ENCODE results near the gene STEAP4. TPM values are rescaled to one million over a fixed set of nuclear protein-coding genes. Genes with fewer than 3 reads are reported as not detected.

The STEAP4 gene
- polyA plus RNA-seq, 2 donors, result 3.7 to 6.2 TPM

GRCh38 chr7:88230646-88231045 is 76.0 kb downstream of the STEAP4 start:
- no peaks in the 10 kb centered on the region for H3K9me3 ChIP-seq (ENCODE audit: control insufficient read depth in 2 of 2, insufficient read depth in 1 of 2, low read depth in 1 of 2, low read length in 1 of 2)
- H3K4me3 ChIP-seq (ENCODE audit: low read depth in 1 of 2, low read length in 2 of 2), result no peak overlapping the region
- H3K27ac ChIP-seq (ENCODE audit: low read depth in 2 of 2, low read length in 1 of 2), result no peak overlapping the region
- H3K4me1 ChIP-seq (ENCODE audit: control insufficient read depth in 2 of 2, insufficient read depth in 2 of 2, low read length in 1 of 2), result no peaks in the 10 kb centered on the region
- no peaks in the 10 kb centered on the region for H3K27me3 ChIP-seq (ENCODE audit: control insufficient read depth in 1 of 2, insufficient read depth in 2 of 2, low read length in 2 of 2)
- no peaks in the 10 kb centered on the region for H3K36me3 ChIP-seq (ENCODE audit: control insufficient read depth in 2 of 2, insufficient read depth in 2 of 2, low read length in 1 of 2)
- WGBS, 2 donors, result 83 to 87% methylated on average over 5 of the region's 5 CpGs

GRCh38 chr7:88229302-88229995 is 77.2 kb downstream of the STEAP4 start:
- no peak overlapping the region for H3K27ac ChIP-seq (ENCODE audit: low read depth in 2 of 2, low read length in 1 of 2)
- no peak overlapping the region for H3K4me3 ChIP-seq (ENCODE audit: low read depth in 1 of 2, low read length in 2 of 2)
- no peaks in the 10 kb centered on the region for H3K36me3 ChIP-seq (ENCODE audit: control insufficient read depth in 2 of 2, insufficient read depth in 2 of 2, low read length in 1 of 2)
- no peaks in the 10 kb centered on the region for H3K9me3 ChIP-seq (ENCODE audit: control insufficient read depth in 2 of 2, insufficient read depth in 1 of 2, low read depth in 1 of 2, low read length in 1 of 2)
- 94% methylated on average over 4 of the region's 4 CpGs for WGBS, 2 donors
- no peaks in the 10 kb centered on the region for H3K27me3 ChIP-seq (ENCODE audit: control insufficient read depth in 1 of 2, insufficient read depth in 2 of 2, low read length in 2 of 2)
- no peaks in the 10 kb centered on the region for H3K4me1 ChIP-seq (ENCODE audit: control insufficient read depth in 2 of 2, insufficient read depth in 2 of 2, low read length in 1 of 2)

DNA sequence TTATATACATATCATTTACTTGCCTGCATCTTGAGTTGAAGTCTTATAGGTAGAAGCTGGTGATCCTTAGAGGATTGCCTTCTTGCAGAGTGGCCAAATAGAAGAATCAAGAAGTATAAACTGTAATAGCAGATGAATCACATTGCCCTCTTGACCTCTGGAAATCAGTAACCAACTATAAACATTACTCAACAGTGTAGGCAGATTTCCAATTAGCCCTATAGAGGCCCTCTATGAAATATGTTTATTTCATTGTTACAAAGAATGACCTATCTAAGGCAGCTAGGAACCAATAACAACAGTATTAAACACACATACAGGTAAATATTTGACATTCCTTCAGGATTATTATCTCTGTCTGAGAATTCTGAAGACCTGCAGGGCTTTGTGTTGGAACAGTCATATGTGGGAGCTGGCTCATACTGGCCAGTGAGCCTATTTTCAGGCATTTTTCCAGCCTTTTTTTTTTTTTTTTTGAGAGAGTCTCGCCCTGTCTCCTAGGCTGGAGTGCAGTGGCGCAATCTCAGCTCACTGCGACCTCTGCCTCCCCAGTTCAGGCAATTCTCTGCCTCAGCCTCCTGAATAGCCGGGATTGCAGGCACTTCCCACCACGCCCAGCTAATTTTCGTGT is 79.7 kb downstream of the STEAP4 start:
- WGBS, 2 donors, result 60 to 61% methylated on average over 6 of the region's 6 CpGs
- H3K27ac ChIP-seq (ENCODE audit: low read depth in 2 of 2, low read length in 1 of 2), result no peak overlapping the region
- no peak overlapping the region for H3K4me3 ChIP-seq (ENCODE audit: low read depth in 1 of 2, low read length in 2 of 2)
- H3K9me3 ChIP-seq (ENCODE audit: control insufficient read depth in 2 of 2, insufficient read depth in 1 of 2, low read depth in 1 of 2, low read length in 1 of 2), result no peaks in the 10 kb centered on the region
- H3K36me3 ChIP-seq (ENCODE audit: control insufficient read depth in 2 of 2, insufficient read depth in 2 of 2, low read length in 1 of 2), result no peaks in the 10 kb centered on the region
- H3K27me3 ChIP-seq (ENCODE audit: control insufficient read depth in 1 of 2, insufficient read depth in 2 of 2, low read length in 2 of 2), result no peaks in the 10 kb centered on the region
- no peaks in the 10 kb centered on the region for H3K4me1 ChIP-seq (ENCODE audit: control insufficient read depth in 2 of 2, insufficient read depth in 2 of 2, low read length in 1 of 2)

- no peaks in the 10 kb centered on the region for H3K36me3 ChIP-seq (ENCODE audit: control insufficient read depth in 2 of 2, insufficient read depth in 2 of 2, low read length in 1 of 2)
- 70 to 91% methylated on average over 4 of the region's 4 CpGs for WGBS, 2 donors
- no peak overlapping the region for H3K27ac ChIP-seq (ENCODE audit: low read depth in 2 of 2, low read length in 1 of 2)
- no peaks in the 10 kb centered on the region for H3K4me1 ChIP-seq (ENCODE audit: control insufficient read depth in 2 of 2, insufficient read depth in 2 of 2, low read length in 1 of 2)
- no peaks in the 10 kb centered on the region for H3K9me3 ChIP-seq (ENCODE audit: control insufficient read depth in 2 of 2, insufficient read depth in 1 of 2, low read depth in 1 of 2, low read length in 1 of 2)
- H3K4me3 ChIP-seq (ENCODE audit: low read depth in 1 of 2, low read length in 2 of 2), result no peak overlapping the region
- H3K27me3 ChIP-seq (ENCODE audit: control insufficient read depth in 1 of 2, insufficient read depth in 2 of 2, low read length in 2 of 2), result no peaks in the 10 kb centered on the region
Measured at GRCh38 chr7:88226201-88226600, 80.5 kb downstream of the STEAP4 start.

GRCh38 chr7:88224601-88225275 is 82.0 kb downstream of the STEAP4 start:
- Histone ChIP-seq H3K36me3 (ENCODE audit: control insufficient read depth in 2 of 2, insufficient read depth in 2 of 2, low read length in 1 of 2) (no peaks in the 10 kb centered on the region), H3K4me1 (ENCODE audit: control insufficient read depth in 2 of 2, insufficient read depth in 2 of 2, low read length in 1 of 2) (no peaks in the 10 kb centered on the region), H3K27me3 (ENCODE audit: control insufficient read depth in 1 of 2, insufficient read depth in 2 of 2, low read length in 2 of 2) (no peaks in the 10 kb centered on the region), H3K4me3 (ENCODE audit: low read depth in 1 of 2, low read length in 2 of 2) (peak overlapping the region in 1 of 2 donors; percentile 1), H3K9me3 (ENCODE audit: control insufficient read depth in 2 of 2, insufficient read depth in 1 of 2, low read depth in 1 of 2, low read length in 1 of 2) (no peaks in the 10 kb centered on the region), H3K27ac (ENCODE audit: low read depth in 2 of 2, low read length in 1 of 2) (no peak overlapping the region)
- WGBS, 2 donors, result 29 to 33% methylated on average over 2 of the region's 2 CpGs

- H3K27me3 ChIP-seq (ENCODE audit: control insufficient read depth in 1 of 2, insufficient read depth in 2 of 2, low read length in 2 of 2), result no peaks in the 10 kb centered on the region
- no peaks in the 10 kb centered on the region for H3K36me3 ChIP-seq (ENCODE audit: control insufficient read depth in 2 of 2, insufficient read depth in 2 of 2, low read length in 1 of 2)
- no peak overlapping the region for H3K27ac ChIP-seq (ENCODE audit: low read depth in 2 of 2, low read length in 1 of 2)
- no peak overlapping the region for H3K4me3 ChIP-seq (ENCODE audit: low read depth in 1 of 2, low read length in 2 of 2)
- no peaks in the 10 kb centered on the region for H3K9me3 ChIP-seq (ENCODE audit: control insufficient read depth in 2 of 2, insufficient read depth in 1 of 2, low read depth in 1 of 2, low read length in 1 of 2)
- no peaks in the 10 kb centered on the region for H3K4me1 ChIP-seq (ENCODE audit: control insufficient read depth in 2 of 2, insufficient read depth in 2 of 2, low read length in 1 of 2)
- 96 to 98% methylated on average over 2 of the region's 2 CpGs for WGBS, 2 donors
Measured at GRCh38 chr7:88223265-88223664, 83.4 kb downstream of the STEAP4 start.

Other genes starting within 250 kb of the STEAP4 start
- 10 to 100 TPM; 28.2 to 64.9 TPM for gene SRI, start 86.9 kb downstream of the STEAP4 start, polyA plus RNA-seq

Measured in esophagus (tissue), 2 donors.